Measurements from ENCODE around the gene SDF2L1. TPM values are rescaled to one million over a fixed set of nuclear protein-coding genes. Genes with fewer than 3 reads are reported as not detected.

The SDF2L1 gene
- total and polyA plus RNA-seq, 9 of the 15 experiments (the other 6 are each of a cell fraction or from before 2014, with no cell fraction given): 15.1 to 989 (median 124) TPM

DNA sequence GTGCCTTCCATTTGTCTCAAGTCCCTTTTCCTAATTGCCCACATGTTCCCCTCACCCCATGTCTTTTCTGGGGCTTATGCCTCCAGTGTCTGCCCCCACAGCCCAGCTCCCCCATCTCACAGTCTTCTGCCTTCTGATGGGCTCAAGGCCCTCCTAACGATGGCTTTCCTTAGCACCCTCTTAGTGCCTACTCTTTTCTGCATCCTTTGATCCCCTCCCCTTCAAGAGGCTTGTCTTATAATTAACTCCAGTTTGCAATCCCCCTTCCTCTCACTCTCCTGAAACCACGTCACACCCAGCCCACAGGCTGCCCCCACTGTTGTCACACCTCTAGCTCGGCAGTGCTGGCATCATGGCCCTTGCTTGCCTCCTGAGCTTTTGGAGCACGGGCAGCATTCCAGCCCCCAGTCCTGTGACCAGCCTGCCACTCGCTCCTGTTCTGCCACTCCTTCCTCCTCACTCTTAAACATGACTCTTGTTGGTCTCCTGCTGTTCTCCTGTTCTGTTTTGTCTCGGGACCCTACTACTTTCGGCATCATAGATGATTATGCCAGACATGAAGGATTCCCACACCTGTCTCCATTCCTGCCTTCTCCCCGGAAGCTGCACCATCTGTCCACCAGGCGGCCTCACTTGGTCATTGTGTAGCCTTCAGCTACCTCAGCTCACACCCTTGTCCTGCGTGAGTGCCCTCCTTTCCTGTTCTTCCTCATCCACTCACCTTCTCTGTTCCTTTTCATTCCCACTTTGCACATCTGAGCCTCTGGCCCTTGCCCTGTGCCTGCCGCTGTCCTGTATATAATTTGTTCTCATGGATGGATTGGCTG is 48.5 kb upstream of the SDF2L1 start (continued):
- TF ChIP-seq, protein P1, sequence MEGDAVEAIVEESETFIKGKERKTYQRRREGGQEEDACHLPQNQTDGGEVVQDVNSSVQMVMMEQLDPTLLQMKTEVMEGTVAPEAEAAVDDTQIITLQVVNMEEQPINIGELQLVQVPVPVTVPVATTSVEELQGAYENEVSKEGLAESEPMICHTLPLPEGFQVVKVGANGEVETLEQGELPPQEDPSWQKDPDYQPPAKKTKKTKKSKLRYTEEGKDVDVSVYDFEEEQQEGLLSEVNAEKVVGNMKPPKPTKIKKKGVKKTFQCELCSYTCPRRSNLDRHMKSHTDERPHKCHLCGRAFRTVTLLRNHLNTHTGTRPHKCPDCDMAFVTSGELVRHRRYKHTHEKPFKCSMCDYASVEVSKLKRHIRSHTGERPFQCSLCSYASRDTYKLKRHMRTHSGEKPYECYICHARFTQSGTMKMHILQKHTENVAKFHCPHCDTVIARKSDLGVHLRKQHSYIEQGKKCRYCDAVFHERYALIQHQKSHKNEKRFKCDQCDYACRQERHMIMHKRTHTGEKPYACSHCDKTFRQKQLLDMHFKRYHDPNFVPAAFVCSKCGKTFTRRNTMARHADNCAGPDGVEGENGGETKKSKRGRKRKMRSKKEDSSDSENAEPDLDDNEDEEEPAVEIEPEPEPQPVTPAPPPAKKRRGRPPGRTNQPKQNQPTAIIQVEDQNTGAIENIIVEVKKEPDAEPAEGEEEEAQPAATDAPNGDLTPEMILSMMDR (IDR thresholded peaks at IDR 0.05 in 2 of 3, conservative IDR thresholded peaks at IDR 0.05 in 1 of 3; ENCODE audit: insufficient read depth in 2 of 3, low read depth in 1 of 3, low read length in 3 of 3): peak; percentile 96 to 100 (median 98)
- TF ChIP-seq RCOR1 (IDR thresholded peaks at IDR 0.05; ENCODE audit: borderline replicate concordance in 1 of 2, low read depth in 2 of 2, low read length in 2 of 2) (peak in 1 of 2 experiments; percentile 65; a peak in 1 of 4 replicates), RAD21 (CRISPR knock-in tag; conservative IDR thresholded peaks at IDR 0.05 in 1 of 2, IDR thresholded peaks at IDR 0.05 in 1 of 2) (peak; percentile 53 to 97; a peak in 3 of 4 replicates), USF2 (CRISPR knock-in tag; IDR thresholded peaks at IDR 0.05) (peak; percentile 6), THAP7 (CRISPR knock-in tag; IDR thresholded peaks at IDR 0.05) (no peak), CBX3 (IDR thresholded peaks at IDR 0.05; ENCODE audit: borderline replicate concordance in 1 of 2, low read length in 2 of 2) (peak in 1 of 2 experiments; percentile 0; a peak in 1 of 3 replicates), HDAC1 (IDR thresholded peaks at IDR 0.05) (no peak), POLR2AphosphoS5 (IDR thresholded peaks at IDR 0.05; ENCODE audit: control insufficient read depth, insufficient read depth, low read depth, low read length) (peak; percentile 7; the same call in 1 of the 2 replicates), LCOR (CRISPR knock-in tag; IDR thresholded peaks at IDR 0.05) (no peak), ZNF384 (IDR thresholded peaks at IDR 0.05; ENCODE audit: low read depth, low read length) (0 out of 2 replicates have a peak, but pooled peaks have one; percentile 37), YY1 (IDR thresholded peaks at IDR 0.05; ENCODE audit: borderline replicate concordance in 1 of 3, control insufficient read depth in 1 of 3, extremely low read depth in 1 of 3, insufficient read depth in 3 of 3, insufficient read length in 1 of 3, insufficient replicate concordance in 2 of 3, low read depth in 1 of 3, low read length in 2 of 3) (peak in 1 of 3 experiments; percentile 52), TBP (optimal IDR thresholded peaks at IDR 0.05; ENCODE audit: low read depth, low read length) (peak; percentile 24), ZNF124 (CRISPR knock-in tag; IDR thresholded peaks at IDR 0.05) (no peak), GATAD2A (IDR thresholded peaks at IDR 0.05) (no peak), SIRT6 (IDR thresholded peaks at IDR 0.05; ENCODE audit: low read depth, low read length) (peak; percentile 74), XRCC5 (IDR thresholded peaks at IDR 0.05; ENCODE audit: low read depth, low read length) (peak; percentile 93), ZHX1 (conservative IDR thresholded peaks at IDR 0.05; ENCODE audit: low read length) (0 out of 2 replicates have a peak, but pooled peaks have one; percentile 27), BHLHE40 (IDR thresholded peaks at IDR 0.05; ENCODE audit: low read length) (peak; percentile 51; the same call in 1 of the 2 replicates), STAG1 (CRISPR knock-in tag; IDR thresholded peaks at IDR 0.05; ENCODE audit: borderline replicate concordance) (no peak), ETV1 (tag; conservative IDR thresholded peaks at IDR 0.05; ENCODE audit: low read depth) (peak; percentile 54; the same call in 1 of the 2 replicates)
